ENCODE data around the gene SMOC1.
"Not testable (repeated sequence)": the region's sequence is repeated elsewhere in the genome, so short reads cannot be mapped to it uniquely, and the experiment has no call there.

SMOC1 gene

GRCh38 chr14:69901113-69901951, 22.1 kb downstream of the SMOC1 start:
- Histone ChIP-seq H3K9me3 (no peaks in the 10 kb centered on the region), H3K4me1 (ENCODE audit: control insufficient read depth in 1 of 2, insufficient read depth in 1 of 2, low read depth in 1 of 2, low read length in 1 of 2) (no peaks in the 10 kb centered on the region), H3K4me3 (ENCODE audit: low read depth in 1 of 2, low read length in 1 of 2) (no peak overlapping the region), H3K36me3 (no peaks in the 10 kb centered on the region), H3K27me3 (peaks cover 7% of the 10 kb centered on the region), H3K27ac (no peak overlapping the region)
- TF ChIP-seq CTCF (IDR thresholded peaks at IDR 0.05), result no peak

GRCh38 chr14:69903046-69903445, 23.8 kb downstream of the SMOC1 start:
- H3K4me3 ChIP-seq (ENCODE audit: low read depth in 1 of 2, low read length in 1 of 2), result not testable (repeated sequence)

GRCh38 chr14:69904246-69904645, 25.0 kb downstream of the SMOC1 start:
- peaks cover 16% of the 10 kb centered on the region for H3K27me3 ChIP-seq
- no peaks in the 10 kb centered on the region for H3K9me3 ChIP-seq
- no peak for TF ChIP-seq CTCF (IDR thresholded peaks at IDR 0.05)
- H3K4me1 ChIP-seq (ENCODE audit: control insufficient read depth in 1 of 2, insufficient read depth in 1 of 2, low read depth in 1 of 2, low read length in 1 of 2), result no peaks in the 10 kb centered on the region
- H3K4me3 ChIP-seq (ENCODE audit: low read depth in 1 of 2, low read length in 1 of 2), result no peak overlapping the region
- no peak overlapping the region for H3K27ac ChIP-seq
- H3K36me3 ChIP-seq, result no peaks in the 10 kb centered on the region

More at GRCh38 chr14:69903046-69903445, 23.8 kb downstream of the SMOC1 start:
- H3K27me3 ChIP-seq, result peaks cover 11% of the 10 kb centered on the region
- H3K27ac ChIP-seq; H3K36me3 ChIP-seq; H3K9me3 ChIP-seq; H3K4me1 ChIP-seq (ENCODE audit: control insufficient read depth in 1 of 2, insufficient read depth in 1 of 2, low read depth in 1 of 2, low read length in 1 of 2): not testable (repeated sequence)

GRCh38 chr14:69906201-69906600, 27.0 kb downstream of the SMOC1 start:
- no peak overlapping the region for H3K4me3 ChIP-seq (ENCODE audit: low read depth in 1 of 2, low read length in 1 of 2)
- no peaks in the 10 kb centered on the region for H3K4me1 ChIP-seq (ENCODE audit: control insufficient read depth in 1 of 2, insufficient read depth in 1 of 2, low read depth in 1 of 2, low read length in 1 of 2)
- H3K36me3 ChIP-seq, result no peaks in the 10 kb centered on the region
- peaks cover 16% of the 10 kb centered on the region for H3K27me3 ChIP-seq
- no peak overlapping the region for H3K27ac ChIP-seq
- no peak for TF ChIP-seq CTCF (IDR thresholded peaks at IDR 0.05)
- no peaks in the 10 kb centered on the region for H3K9me3 ChIP-seq

GRCh38 chr14:69909826-69910550, 30.8 kb downstream of the SMOC1 start:
- Histone ChIP-seq H3K27ac (no peak overlapping the region), H3K4me3 (ENCODE audit: low read depth in 1 of 2, low read length in 1 of 2) (no peak overlapping the region), H3K9me3 (no peaks in the 10 kb centered on the region), H3K4me1 (ENCODE audit: control insufficient read depth in 1 of 2, insufficient read depth in 1 of 2, low read depth in 1 of 2, low read length in 1 of 2) (no peaks in the 10 kb centered on the region), H3K36me3 (no peaks in the 10 kb centered on the region), H3K27me3 (peaks cover 19% of the 10 kb centered on the region)
- TF ChIP-seq CTCF (IDR thresholded peaks at IDR 0.05), result no peak

- Histone ChIP-seq H3K27ac (no peak overlapping the region), H3K4me3 (ENCODE audit: low read depth in 1 of 2, low read length in 1 of 2) (no peak overlapping the region), H3K9me3 (no peaks in the 10 kb centered on the region), H3K27me3 (peaks cover 15% of the 10 kb centered on the region), H3K4me1 (ENCODE audit: control insufficient read depth in 1 of 2, insufficient read depth in 1 of 2, low read depth in 1 of 2, low read length in 1 of 2) (no peaks in the 10 kb centered on the region), H3K36me3 (no peaks in the 10 kb centered on the region)
- no peak for TF ChIP-seq CTCF (IDR thresholded peaks at IDR 0.05)
Measured at GRCh38 chr14:69910871-69911270, 31.7 kb downstream of the SMOC1 start.

Measured in neutrophil (primary cell).